NCI-H1930 (cell line): ENCODE data around the gene LHFPL3.
"Not testable (repeated sequence)": the region's sequence is repeated elsewhere in the genome, so short reads cannot be mapped to it uniquely, and the experiment has no call there.

Source experiments
- DNase-seq, 2 experiments: peaks; one replicate each; lab custom pipeline; 2025; lab: John Stamatoyannopoulos, UW

The LHFPL3 gene

GRCh38 chr7:104898434-104898833, 570.0 kb downstream of the LHFPL3 start:
- no peak for DNase-seq

- no peak for DNase-seq
Measured at GRCh38 chr7:104900525-104901239, 572.3 kb downstream of the LHFPL3 start.

- no peak for DNase-seq
Measured at GRCh38 chr7:104901240-104901619, 572.8 kb downstream of the LHFPL3 start.

GRCh38 chr7:104902183-104902582, 573.8 kb downstream of the LHFPL3 start:
- no peak for DNase-seq

GRCh38 chr7:104903044-104903443, 574.6 kb downstream of the LHFPL3 start:
- no peak for DNase-seq

- no peak for DNase-seq
Measured at GRCh38 chr7:104903846-104904245, 575.4 kb downstream of the LHFPL3 start.

GRCh38 chr7:104906032-104906431, 577.6 kb downstream of the LHFPL3 start:
- DNase-seq = no peak

GRCh38 chr7:104906556-104906955, 578.2 kb downstream of the LHFPL3 start:
- DNase-seq = no peak

- DNase-seq = no peak
Measured at GRCh38 chr7:104908636-104909035, 580.2 kb downstream of the LHFPL3 start.

- no peak for DNase-seq
Measured at GRCh38 chr7:104909096-104909495, 580.7 kb downstream of the LHFPL3 start.

GRCh38 chr7:104914421-104914820, 586.0 kb downstream of the LHFPL3 start:
- DNase-seq = no peak

GRCh38 chr7:104921596-104921995, 593.2 kb downstream of the LHFPL3 start:
- no peak for DNase-seq

- no peak for DNase-seq
Measured at GRCh38 chr7:104922182-104923009, 594.0 kb downstream of the LHFPL3 start.

- DNase-seq = peak; percentile 56 to 71
Measured at GRCh38 chr7:104923010-104923421, 594.6 kb downstream of the LHFPL3 start.

GRCh38 chr7:104926189-104926588, 597.8 kb downstream of the LHFPL3 start:
- not testable (repeated sequence) for DNase-seq

- no peak for DNase-seq
Measured at GRCh38 chr7:104926601-104927041, 598.2 kb downstream of the LHFPL3 start.

GRCh38 chr7:104927055-104927454, 598.7 kb downstream of the LHFPL3 start:
- no peak for DNase-seq

GRCh38 chr7:104928721-104929400, 600.5 kb downstream of the LHFPL3 start:
- no peak for DNase-seq

GRCh38 chr7:104929921-104930320, 601.5 kb downstream of the LHFPL3 start:
- DNase-seq = no peak

- no peak for DNase-seq
Measured at GRCh38 chr7:104931181-104931781, 602.9 kb downstream of the LHFPL3 start.

- DNase-seq = no peak
Measured at GRCh38 chr7:104933022-104933421, 604.6 kb downstream of the LHFPL3 start.

- no peak for DNase-seq
Measured at GRCh38 chr7:104933521-104933988, 605.2 kb downstream of the LHFPL3 start.
